Measurements from ENCODE around the gene RDH16.

RDH16 gene

GRCh38 chr12:56903374-56903773 lies 54.0 kb downstream of the RDH16 start:
- no peaks in the 10 kb centered on the region for H3K9me3 ChIP-seq (ENCODE audit: control insufficient read depth, low read length)
- H3K4me3 ChIP-seq (ENCODE audit: low read depth, low read length): no peak overlapping the region
- no peaks in the 10 kb centered on the region for H3K27me3 ChIP-seq (ENCODE audit: control insufficient read depth, insufficient read depth, low read length)
- TF ChIP-seq CTCF (IDR thresholded peaks at IDR 0.05): no peak
- no peak overlapping the region for H3K4me2 ChIP-seq (ENCODE audit: low read length)
- no peaks in the 10 kb centered on the region for H3K4me1 ChIP-seq
- H3K9ac ChIP-seq: no peak overlapping the region
- H2AFZ ChIP-seq: no peak overlapping the region
- H3K27ac ChIP-seq: no peak overlapping the region
- no peaks in the 10 kb centered on the region for H3K79me2 ChIP-seq
- no peaks in the 10 kb centered on the region for H3K36me3 ChIP-seq (ENCODE audit: control insufficient read depth, insufficient read depth, low read length)
